GM12891 (cell line): ENCODE measurements around the gene TBX3.

ENCODE experiments used
- POLR2A ChIP-seq: IDR thresholded peaks from 2 replicates; pipeline ENCODE4 v1.6.1; 2011; ENCODE audit warnings: low read depth, low read length, control low read depth
- SPI1 ChIP-seq: IDR thresholded peaks from 2 replicates; pipeline ENCODE4 v1.6.1; 2011; ENCODE audit warnings: low read depth, low read length, control low read depth

- TF ChIP-seq SPI1 (no peak), POLR2A (no peak)
Observed at GRCh38 chr12:114684098-114684869, at the start of gene TBX3.
